ENCODE data around the gene FGFR1OP2. TPM values are rescaled to one million over a fixed set of nuclear protein-coding genes. Genes with fewer than 3 reads are reported as not detected.
"Not testable (repeated sequence)": the region's sequence is repeated elsewhere in the genome, so short reads cannot be mapped to it uniquely, and the experiment has no call there.

The FGFR1OP2 gene
- total RNA-seq, 1 donor from 2014 or later, result 50.5 TPM

DNA sequence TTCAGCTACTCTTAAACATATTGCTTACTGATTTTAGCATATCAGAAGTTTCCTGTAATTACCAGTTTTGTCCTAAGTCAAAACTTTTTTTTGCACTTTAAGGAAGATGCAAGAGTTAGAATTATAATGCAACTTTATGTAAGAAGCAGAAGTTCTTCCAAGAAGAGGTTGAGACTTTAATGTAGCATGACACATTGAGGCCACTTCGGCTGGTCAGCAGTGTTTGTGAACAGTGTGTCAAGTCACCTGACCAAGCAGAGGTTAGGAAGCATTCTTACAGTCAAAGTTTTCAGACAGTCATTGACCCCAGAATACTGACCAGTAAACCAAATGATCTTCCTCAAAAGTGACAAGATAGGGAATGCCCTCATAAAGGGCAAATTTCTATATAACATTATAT lies 15.2 kb downstream of the FGFR1OP2 start:
- no peak for FAIRE-seq
- Histone ChIP-seq H3K4me3 (ENCODE audit: low read depth, low read length) (no peak overlapping the region), H3K36me3 (ENCODE audit: control insufficient read depth, insufficient read depth, low read length) (no peaks in the 10 kb centered on the region)

DNA sequence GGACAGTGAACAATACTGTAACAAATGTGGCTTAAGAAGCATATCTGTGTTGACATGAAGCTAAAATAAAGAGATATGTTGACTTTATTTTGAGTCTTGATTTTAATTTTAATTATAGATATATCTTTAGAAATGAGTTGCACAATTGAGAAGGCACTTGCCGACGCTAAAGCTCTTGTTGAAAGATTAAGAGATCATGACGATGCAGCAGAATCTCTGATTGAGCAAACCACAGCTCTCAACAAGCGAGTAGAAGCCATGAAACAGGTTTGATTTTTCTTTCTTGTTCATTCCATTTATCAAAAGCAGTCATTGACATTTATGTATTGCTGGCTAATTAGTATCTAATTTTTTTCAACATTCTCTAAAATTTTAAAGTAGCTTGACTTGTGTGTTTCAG lies 15.8 kb downstream of the FGFR1OP2 start:
- no peak for DNase-seq (ENCODE audit: low read depth)
- Histone ChIP-seq H3K27me3 (ENCODE audit: control insufficient read depth, insufficient read depth, low read length) (no peaks in the 10 kb centered on the region), H3K36me3 (ENCODE audit: control insufficient read depth, insufficient read depth, low read length) (no peaks in the 10 kb centered on the region), H3K4me3 (ENCODE audit: low read depth, low read length) (no peak overlapping the region)
- no peak for FAIRE-seq
- TF ChIP-seq, protein P1, sequence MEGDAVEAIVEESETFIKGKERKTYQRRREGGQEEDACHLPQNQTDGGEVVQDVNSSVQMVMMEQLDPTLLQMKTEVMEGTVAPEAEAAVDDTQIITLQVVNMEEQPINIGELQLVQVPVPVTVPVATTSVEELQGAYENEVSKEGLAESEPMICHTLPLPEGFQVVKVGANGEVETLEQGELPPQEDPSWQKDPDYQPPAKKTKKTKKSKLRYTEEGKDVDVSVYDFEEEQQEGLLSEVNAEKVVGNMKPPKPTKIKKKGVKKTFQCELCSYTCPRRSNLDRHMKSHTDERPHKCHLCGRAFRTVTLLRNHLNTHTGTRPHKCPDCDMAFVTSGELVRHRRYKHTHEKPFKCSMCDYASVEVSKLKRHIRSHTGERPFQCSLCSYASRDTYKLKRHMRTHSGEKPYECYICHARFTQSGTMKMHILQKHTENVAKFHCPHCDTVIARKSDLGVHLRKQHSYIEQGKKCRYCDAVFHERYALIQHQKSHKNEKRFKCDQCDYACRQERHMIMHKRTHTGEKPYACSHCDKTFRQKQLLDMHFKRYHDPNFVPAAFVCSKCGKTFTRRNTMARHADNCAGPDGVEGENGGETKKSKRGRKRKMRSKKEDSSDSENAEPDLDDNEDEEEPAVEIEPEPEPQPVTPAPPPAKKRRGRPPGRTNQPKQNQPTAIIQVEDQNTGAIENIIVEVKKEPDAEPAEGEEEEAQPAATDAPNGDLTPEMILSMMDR (IDR thresholded peaks at IDR 0.05; ENCODE audit: insufficient read depth, low read length, severe bottlenecking), result no peak

More for the DNA sequence above, 15.2 kb downstream of the FGFR1OP2 start:
- H3K27me3 ChIP-seq (ENCODE audit: control insufficient read depth, insufficient read depth, low read length), result no peaks in the 10 kb centered on the region
- TF ChIP-seq, protein P1 (IDR thresholded peaks at IDR 0.05; ENCODE audit: insufficient read depth, low read length, severe bottlenecking), result no peak
- no peak for DNase-seq (ENCODE audit: low read depth)

DNA sequence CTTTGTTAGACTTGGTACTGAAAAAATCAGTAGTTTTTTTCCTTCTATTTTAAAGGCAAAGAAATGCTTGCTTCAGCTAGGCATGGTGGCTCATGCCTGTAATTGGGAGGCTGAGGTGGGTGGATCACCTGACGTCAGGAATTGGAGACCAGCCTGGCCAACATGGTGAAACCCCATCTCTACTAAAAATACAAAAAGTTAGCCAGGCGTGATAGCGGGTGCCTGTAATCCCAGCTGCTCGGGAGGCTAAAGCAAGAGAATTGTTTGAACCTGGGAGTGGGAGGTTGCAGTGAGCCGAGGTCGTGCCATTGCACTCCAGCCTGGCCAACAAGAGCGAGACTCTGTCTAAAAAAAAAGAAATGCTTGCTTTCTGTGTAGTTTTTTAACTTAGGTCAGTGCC lies 23.1 kb downstream of the FGFR1OP2 start:
- DNase-seq (ENCODE audit: low read depth); FAIRE-seq; H3K27me3 ChIP-seq (ENCODE audit: control insufficient read depth, insufficient read depth, low read length); H3K4me3 ChIP-seq (ENCODE audit: low read depth, low read length); H3K36me3 ChIP-seq (ENCODE audit: control insufficient read depth, insufficient read depth, low read length): not testable (repeated sequence)

DNA sequence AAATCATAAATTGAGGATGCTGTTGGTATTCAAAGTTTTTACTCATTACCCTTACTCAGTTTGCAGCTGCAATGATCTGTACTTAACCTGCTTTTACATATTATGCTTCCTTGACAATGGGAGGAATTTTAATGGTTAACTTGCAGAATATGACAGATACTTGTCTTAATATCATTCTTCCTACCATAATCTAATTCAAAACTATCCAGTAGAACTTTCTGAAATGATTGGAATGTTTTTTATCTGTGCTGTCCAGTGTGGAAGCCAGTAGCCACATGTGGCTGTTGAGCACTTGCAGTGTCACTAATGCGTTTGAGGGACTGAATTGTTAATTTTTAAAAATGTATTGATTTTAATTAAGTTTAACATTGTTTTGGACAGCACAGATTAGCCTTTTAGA lies 23.5 kb downstream of the FGFR1OP2 start:
- Histone ChIP-seq H3K27me3 (ENCODE audit: control insufficient read depth, insufficient read depth, low read length) (no peaks in the 10 kb centered on the region), H3K4me3 (ENCODE audit: low read depth, low read length) (no peak overlapping the region), H3K36me3 (ENCODE audit: control insufficient read depth, insufficient read depth, low read length) (peaks cover under 1% of the 10 kb centered on the region)
- FAIRE-seq (no peak), DNase-seq (ENCODE audit: low read depth) (no peak)
- TF ChIP-seq, protein P1 (IDR thresholded peaks at IDR 0.05; ENCODE audit: insufficient read depth, low read length, severe bottlenecking), result no peak

DNA sequence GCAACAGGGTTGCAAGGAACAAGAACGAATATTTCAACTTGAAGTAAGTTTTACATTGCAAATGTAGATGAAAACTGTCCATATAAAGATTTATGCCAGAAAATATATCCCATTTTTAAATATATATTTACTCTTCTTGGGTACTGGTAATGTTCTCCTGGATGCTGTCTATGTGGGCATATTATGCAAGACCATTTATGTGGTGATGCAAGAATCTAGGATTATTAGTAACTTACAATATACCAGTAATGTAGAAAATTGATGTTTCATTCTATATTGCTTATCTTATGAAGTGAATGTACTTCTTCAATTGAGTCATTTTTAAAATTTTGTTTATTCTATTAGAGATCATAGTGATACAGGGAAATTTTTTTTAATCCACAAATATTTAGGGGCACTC lies 25.1 kb downstream of the FGFR1OP2 start:
- no peak for FAIRE-seq

DNA sequence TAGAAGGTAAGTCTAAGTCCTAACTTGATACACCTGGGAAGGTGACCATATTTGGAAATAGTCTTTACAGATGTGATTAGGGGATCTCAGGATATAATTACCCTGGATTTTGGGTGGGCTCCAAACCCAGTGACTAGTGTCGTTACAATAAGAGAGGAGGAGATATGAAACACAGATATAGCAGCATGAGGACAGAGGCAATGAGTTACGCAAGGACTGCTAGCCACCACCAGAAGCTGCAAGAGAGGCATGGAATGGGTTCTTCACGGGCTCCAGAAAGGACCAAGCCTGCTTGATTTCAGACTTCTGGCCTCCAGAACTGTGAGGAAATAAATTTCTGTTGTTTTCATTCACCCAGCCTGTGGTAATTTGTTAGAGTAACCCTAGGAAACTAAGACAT lies 28.6 kb downstream of the FGFR1OP2 start:
- H3K36me3 ChIP-seq (ENCODE audit: control insufficient read depth, insufficient read depth, low read length), result peaks cover 1% of the 10 kb centered on the region
- H3K4me3 ChIP-seq (ENCODE audit: low read depth, low read length), result no peak overlapping the region
- H3K27me3 ChIP-seq (ENCODE audit: control insufficient read depth, insufficient read depth, low read length), result no peaks in the 10 kb centered on the region
- TF ChIP-seq, protein P1 (IDR thresholded peaks at IDR 0.05; ENCODE audit: insufficient read depth, low read length, severe bottlenecking), result no peak
- no peak for DNase-seq (ENCODE audit: low read depth)
- no peak for FAIRE-seq

More for the DNA sequence above, 25.1 kb downstream of the FGFR1OP2 start:
- Histone ChIP-seq H3K36me3 (ENCODE audit: control insufficient read depth, insufficient read depth, low read length) (peaks cover 1% of the 10 kb centered on the region), H3K4me3 (ENCODE audit: low read depth, low read length) (no peak overlapping the region), H3K27me3 (ENCODE audit: control insufficient read depth, insufficient read depth, low read length) (no peaks in the 10 kb centered on the region)
- TF ChIP-seq, protein P1 (IDR thresholded peaks at IDR 0.05; ENCODE audit: insufficient read depth, low read length, severe bottlenecking), result no peak
- no peak for DNase-seq (ENCODE audit: low read depth)
